Parathyroid adenoma (tissue), 2 donors: Measurements from ENCODE around the gene AGK.

ENCODE experiments used
- H2AFZ ChIP-seq: fragments of 300-600 bp; sonication (generic); one replicate; pipeline ENCODE4 v1.7.0; 2017; ENCODE audit warnings: antibody characterized with exemption, mild to moderate bottlenecking
- H3K27ac ChIP-seq: fragments of 300-600 bp; sonication (generic); one replicate; pipeline ENCODE4 v1.7.0; 2017
- H3K27me3 ChIP-seq: fragments of 300-600 bp; sonication (generic); one replicate; pipeline ENCODE4 v1.7.0; 2017; ENCODE audit warnings: low read length; ENCODE audit not compliant: control insufficient read depth, insufficient read depth
- H3K36me3 ChIP-seq: fragments of 300-600 bp; sonication (generic); one replicate; pipeline ENCODE4 v1.7.0; 2017; ENCODE audit warnings: low read length; ENCODE audit not compliant: control insufficient read depth, insufficient read depth
- H3K4me1 ChIP-seq: fragments of 300-600 bp; sonication (generic); one replicate; pipeline ENCODE4 v1.7.0; 2017; ENCODE audit warnings: control low read depth
- H3K4me2 ChIP-seq: fragments of 300-600 bp; sonication (generic); one replicate; pipeline ENCODE4 v1.7.0; 2017; ENCODE audit warnings: low read length
- H3K4me3 ChIP-seq: fragments of 300-600 bp; sonication (generic); one replicate; pipeline ENCODE4 v1.7.0; 2017; ENCODE audit warnings: low read depth, low read length
- H3K79me2 ChIP-seq: fragments of 300-600 bp; sonication (generic); one replicate; pipeline ENCODE4 v1.7.0; 2017; ENCODE audit warnings: control low read depth
- H3K9ac ChIP-seq: fragments of 300-600 bp; sonication (generic); one replicate; pipeline ENCODE4 v1.7.0; 2017; ENCODE audit warnings: mild to moderate bottlenecking
- H3K9me3 ChIP-seq: fragments of 300-600 bp; sonication (generic); one replicate; pipeline ENCODE4 v1.7.0; 2017; ENCODE audit warnings: low read length; ENCODE audit not compliant: control insufficient read depth
- TF ChIP-seq, protein P1 (sequence below): fragments of 300-600 bp; sonication (generic); IDR thresholded peaks from one replicate; pipeline ENCODE4 v1.7.0; 2017; ENCODE audit warnings: antibody characterized with exemption, mild to moderate bottlenecking
- donor health status: primary hyperparathyroidism.

The AGK gene

DNA sequence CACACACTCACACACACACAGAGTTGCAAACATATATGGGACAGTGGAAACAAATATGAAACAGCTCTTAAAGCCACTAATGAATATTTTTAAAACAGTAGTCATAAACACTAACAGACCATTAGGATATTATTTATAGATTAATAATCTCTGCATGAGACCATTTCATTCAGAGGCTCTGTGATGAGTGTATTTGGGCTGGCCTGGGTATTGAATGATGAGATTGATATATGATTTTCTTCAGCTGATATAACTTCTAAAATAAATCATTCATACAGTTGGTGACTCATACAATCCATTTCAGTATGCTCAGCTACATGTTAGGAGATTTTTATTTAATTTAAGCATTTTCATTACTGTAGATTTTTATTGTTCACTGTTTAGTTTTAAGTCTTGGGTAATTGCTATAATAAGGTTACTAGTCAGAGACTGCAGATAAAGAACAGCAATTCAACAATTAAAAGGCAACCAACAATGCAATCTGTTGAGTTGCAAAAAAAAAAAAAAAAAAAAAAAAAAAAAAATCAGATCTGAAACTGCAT is 25.2 kb upstream of the AGK start:
- Histone ChIP-seq H3K4me1 (no peaks in the 10 kb centered on the region), H3K79me2 (no peaks in the 10 kb centered on the region), H3K4me3 (no peak overlapping the region), H3K4me2 (no peak overlapping the region), H3K27ac (no peak overlapping the region), H3K36me3 (no peaks in the 10 kb centered on the region), H3K9ac (no peak overlapping the region), H3K27me3 (no peaks in the 10 kb centered on the region), H2AFZ (no peak overlapping the region), H3K9me3 (no peaks in the 10 kb centered on the region)
- TF ChIP-seq, protein P1, sequence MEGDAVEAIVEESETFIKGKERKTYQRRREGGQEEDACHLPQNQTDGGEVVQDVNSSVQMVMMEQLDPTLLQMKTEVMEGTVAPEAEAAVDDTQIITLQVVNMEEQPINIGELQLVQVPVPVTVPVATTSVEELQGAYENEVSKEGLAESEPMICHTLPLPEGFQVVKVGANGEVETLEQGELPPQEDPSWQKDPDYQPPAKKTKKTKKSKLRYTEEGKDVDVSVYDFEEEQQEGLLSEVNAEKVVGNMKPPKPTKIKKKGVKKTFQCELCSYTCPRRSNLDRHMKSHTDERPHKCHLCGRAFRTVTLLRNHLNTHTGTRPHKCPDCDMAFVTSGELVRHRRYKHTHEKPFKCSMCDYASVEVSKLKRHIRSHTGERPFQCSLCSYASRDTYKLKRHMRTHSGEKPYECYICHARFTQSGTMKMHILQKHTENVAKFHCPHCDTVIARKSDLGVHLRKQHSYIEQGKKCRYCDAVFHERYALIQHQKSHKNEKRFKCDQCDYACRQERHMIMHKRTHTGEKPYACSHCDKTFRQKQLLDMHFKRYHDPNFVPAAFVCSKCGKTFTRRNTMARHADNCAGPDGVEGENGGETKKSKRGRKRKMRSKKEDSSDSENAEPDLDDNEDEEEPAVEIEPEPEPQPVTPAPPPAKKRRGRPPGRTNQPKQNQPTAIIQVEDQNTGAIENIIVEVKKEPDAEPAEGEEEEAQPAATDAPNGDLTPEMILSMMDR, result no peak

GRCh38 chr7:141527076-141527475 is 24.1 kb upstream of the AGK start:
- Histone ChIP-seq H3K4me3 (no peak overlapping the region), H3K79me2 (no peaks in the 10 kb centered on the region), H3K4me1 (no peaks in the 10 kb centered on the region), H3K9ac (no peak overlapping the region), H3K27me3 (no peaks in the 10 kb centered on the region), H3K9me3 (no peaks in the 10 kb centered on the region), H3K27ac (no peak overlapping the region), H2AFZ (no peak overlapping the region), H3K36me3 (no peaks in the 10 kb centered on the region), H3K4me2 (no peak overlapping the region)
- TF ChIP-seq, protein P1, result no peak

DNA sequence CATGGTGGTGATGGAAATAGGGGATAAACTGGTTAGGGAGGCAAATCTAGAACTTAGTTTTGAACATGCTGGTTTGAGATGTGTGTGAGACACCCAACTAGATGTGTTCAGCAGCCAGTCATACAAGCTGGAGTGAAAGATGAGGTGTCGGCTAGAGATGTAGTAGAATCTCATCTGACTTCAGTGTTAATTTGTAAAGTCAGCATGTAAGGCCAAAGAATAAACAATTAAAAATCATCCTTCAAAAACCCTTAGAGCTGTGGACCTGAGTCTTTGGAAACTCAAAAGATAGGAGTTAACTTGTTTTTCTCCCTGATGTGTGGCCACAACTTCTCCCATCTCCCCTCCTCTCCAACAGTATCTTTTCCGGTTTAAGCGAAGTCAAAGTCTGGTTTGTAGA is 22.8 kb upstream of the AGK start:
- Histone ChIP-seq H3K79me2 (no peaks in the 10 kb centered on the region), H3K4me1 (no peaks in the 10 kb centered on the region)
- TF ChIP-seq, protein P1, result no peak

GRCh38 chr7:141533149-141533949 is 17.9 kb upstream of the AGK start:
- TF ChIP-seq, protein P1, result peak; percentile 95

More for the DNA sequence above, 22.8 kb upstream of the AGK start:
- H3K27ac ChIP-seq, result no peak overlapping the region
- H3K9ac ChIP-seq, result no peak overlapping the region
- no peak overlapping the region for H2AFZ ChIP-seq
- H3K9me3 ChIP-seq, result no peaks in the 10 kb centered on the region
- no peak overlapping the region for H3K4me2 ChIP-seq
- H3K27me3 ChIP-seq, result no peaks in the 10 kb centered on the region
- H3K4me3 ChIP-seq, result no peak overlapping the region
- H3K36me3 ChIP-seq, result no peaks in the 10 kb centered on the region

More at GRCh38 chr7:141533149-141533949, 17.9 kb upstream of the AGK start:
- H3K27me3 ChIP-seq, result no peaks in the 10 kb centered on the region
- H3K4me3 ChIP-seq, result no peak overlapping the region
- H3K79me2 ChIP-seq, result no peaks in the 10 kb centered on the region
- H3K4me1 ChIP-seq, result no peaks in the 10 kb centered on the region
- no peaks in the 10 kb centered on the region for H3K36me3 ChIP-seq
- H3K27ac ChIP-seq, result no peak overlapping the region
- H2AFZ ChIP-seq, result peak overlapping the region; percentile 48
- no peak overlapping the region for H3K9ac ChIP-seq
- H3K9me3 ChIP-seq, result no peaks in the 10 kb centered on the region
- no peak overlapping the region for H3K4me2 ChIP-seq
